AG04450 (cell line): Measurements from ENCODE around the gene STARD13. TPM values are rescaled to one million over a fixed set of nuclear protein-coding genes. Genes with fewer than 3 reads are reported as not detected.
A peak's percentile ranks its signal among the peaks of the same experiment; 100 is the strongest.

Experiments used
- CTCF ChIA-PET: fragments of 300-600, 350-600 bp; formaldehyde crosslinking; extraction: SDS; loops from one replicate; lab custom pipeline; 2022; ENCODE audit warnings: antibody characterized with exemption, inconsistent platforms; lab: Charles Lee
- POLR2A ChIA-PET: fragments of 350-600 bp; formaldehyde crosslinking; extraction: SDS; loops from one replicate; lab custom pipeline; 2021; ENCODE audit warnings: antibody characterized with exemption, inconsistent platforms; lab: Yijun Ruan, JAX
- DNase-seq: peaks from one replicate; pipeline ENCODE4 v3.0.0-alpha.2; 2011; ENCODE audit warnings: low read depth, low spot score
- H3K27ac ChIP-seq: one replicate; pipeline ENCODE4 v1.5.1; 2012; ENCODE audit warnings: low read depth, low read length, control low read depth
- H3K27me3 ChIP-seq: one replicate; pipeline ENCODE4 v1.6.0; 2012; ENCODE audit warnings: low read length; ENCODE audit not compliant: control insufficient read depth, insufficient read depth
- H3K4me3 ChIP-seq: 2 replicates; pipeline ENCODE4 v1.5.1; 2011; ENCODE audit warnings: mild to moderate bottlenecking, low read depth, low read length, control low read depth
- H3K9me3 ChIP-seq: 2 replicates; pipeline ENCODE4 v1.5.1; 2012; ENCODE audit warnings: low read length; ENCODE audit not compliant: control insufficient read depth, insufficient read depth
- CTCF ChIP-seq: IDR thresholded peaks from 2 replicates; pipeline ENCODE4 v1.5.1; 2011; ENCODE audit warnings: low read depth, low read length, control low read depth, inconsistent platforms
- polyA plus RNA-seq: library from polyadenylated mRNA; depleted of rRNA; stranded (reverse); fragments of >200 nt; gene quantifications from 2 replicates; pipeline ENCODE4 v1.2.3, GENCODE V29; 2011

Gene STARD13
- polyA plus RNA-seq, 1 experiment = 27.7 TPM

- ChIA-PET POLR2A (interaction anchor here (0.7 kb wide), 1 partner anchor 43 kb away, joined by 3 read pairs; no protein-coding TSS in a partner anchor), CTCF (interaction anchor here (0.9 kb wide), 1 partner anchor 11 kb away, joined by 3 read pairs; no protein-coding TSS in a partner anchor)
- peak; percentile 50 for DNase-seq
- TF ChIP-seq CTCF = no peak
- no peak overlapping the region for H3K4me3 ChIP-seq
- no peaks in the 10 kb centered on the region for H3K9me3 ChIP-seq
- H3K27ac ChIP-seq = peak overlapping the region; percentile 71
- H3K27me3 ChIP-seq = no peaks in the 10 kb centered on the region
These were observed 116.1 kb downstream of the STARD13 start for GRCh38 chr13:33169273-33169980.

GRCh38 chr13:33168321-33168960 lies 117.1 kb downstream of the STARD13 start:
- H3K4me3 ChIP-seq = no peak overlapping the region
- H3K27ac ChIP-seq = peak overlapping the region; percentile 71
- ChIA-PET CTCF (interaction anchor here (0.5 kb wide), 1 partner anchor 157 kb away, joined by 3 read pairs; no protein-coding TSS in a partner anchor), POLR2A (interaction anchor here (0.7 kb wide), 1 partner anchor 42 kb away, joined by 3 read pairs; no protein-coding TSS in a partner anchor)
- TF ChIP-seq CTCF = no peak
- no peaks in the 10 kb centered on the region for H3K9me3 ChIP-seq
- no peak for DNase-seq
- H3K27me3 ChIP-seq = no peaks in the 10 kb centered on the region

- no peak overlapping the region for H3K27ac ChIP-seq
- POLR2A ChIA-PET = no interaction called here
- no peak for TF ChIP-seq CTCF
- no peaks in the 10 kb centered on the region for H3K27me3 ChIP-seq
- no peak for DNase-seq
- CTCF ChIA-PET = no interaction called here
- H3K9me3 ChIP-seq = peaks cover 7% of the 10 kb centered on the region; the same call in 1 of the 2 replicates
- H3K4me3 ChIP-seq = no peak overlapping the region
These were observed 118.1 kb downstream of the STARD13 start for GRCh38 chr13:33167491-33167890.

- POLR2A ChIA-PET = no interaction called here
These were observed 119.8 kb downstream of the STARD13 start for GRCh38 chr13:33165787-33166186.

More at GRCh38 chr13:33165787-33166186, 119.8 kb downstream of the STARD13 start:
- Histone ChIP-seq H3K4me3 (no peak overlapping the region), H3K9me3 (peaks cover 8% of the 10 kb centered on the region; the same call in 1 of the 2 replicates), H3K27ac (no peak overlapping the region), H3K27me3 (no peaks in the 10 kb centered on the region)
- CTCF ChIA-PET = no interaction called here
- DNase-seq = no peak
- TF ChIP-seq CTCF = no peak
